ENCODE data around the gene GALNT17. TPM values are rescaled to one million over a fixed set of nuclear protein-coding genes. Genes with fewer than 3 reads are reported as not detected.

Gene GALNT17
- polyA plus RNA-seq, 1 donor from 2014 or later: 15.7 TPM

- Histone ChIP-seq H3F3A (ENCODE audit: insufficient read depth, low read length, poor library complexity, severe bottlenecking) (no peaks in the 10 kb centered on the region), H3K4me2 (ENCODE audit: low read length) (no peak overlapping the region), H3K4me3 (ENCODE audit: low read length) (no peak overlapping the region), H3K27ac (ENCODE audit: low read length) (no peak overlapping the region), H3K9me2 (ENCODE audit: insufficient read depth, low read length) (no peaks in the 10 kb centered on the region), H3K9ac (ENCODE audit: low read length) (no peak overlapping the region), H2AFZ (ENCODE audit: low read depth, low read length) (no peak overlapping the region), H3K27me3 (ENCODE audit: insufficient read depth, low read depth, low read length) (no peaks in the 10 kb centered on the region), H3K79me2 (replicated peaks; ENCODE audit: insufficient read depth, low read length) (no peaks in the 10 kb centered on the region), H3K9me3 (ENCODE audit: low read length) (no peaks in the 10 kb centered on the region), H3K36me3 (ENCODE audit: insufficient read depth, low read length) (no peaks in the 10 kb centered on the region), H4K20me1 (ENCODE audit: insufficient read depth) (no peaks in the 10 kb centered on the region)
- TF ChIP-seq TAF1 (IDR thresholded peaks at IDR 0.05; ENCODE audit: low read depth) (no peak), POLR2AphosphoS5 (IDR thresholded peaks at IDR 0.05) (no peak), EZH2 (IDR thresholded peaks at IDR 0.05; ENCODE audit: borderline replicate concordance, insufficient read depth, low read length, poor library complexity, severe bottlenecking) (no peak), EP300 (conservative IDR thresholded peaks at IDR 0.05; ENCODE audit: poor library complexity, severe bottlenecking) (no peak), CTCF (IDR thresholded peaks at IDR 0.05; ENCODE audit: poor library complexity, severe bottlenecking) (no peak)
Observed at GRCh38 chr7:71229148-71229547, 97.2 kb downstream of the GALNT17 start.

- Histone ChIP-seq H3K9me3 (ENCODE audit: low read length) (no peaks in the 10 kb centered on the region), H3K27me3 (ENCODE audit: insufficient read depth, low read depth, low read length) (no peaks in the 10 kb centered on the region), H3K79me2 (replicated peaks; ENCODE audit: insufficient read depth, low read length) (no peaks in the 10 kb centered on the region), H3K9me2 (ENCODE audit: insufficient read depth, low read length) (no peaks in the 10 kb centered on the region), H3K27ac (ENCODE audit: low read length) (no peak overlapping the region), H4K20me1 (ENCODE audit: insufficient read depth) (no peaks in the 10 kb centered on the region), H3K4me3 (ENCODE audit: low read length) (no peak overlapping the region), H3K9ac (ENCODE audit: low read length) (no peak overlapping the region), H3F3A (ENCODE audit: insufficient read depth, low read length, poor library complexity, severe bottlenecking) (no peaks in the 10 kb centered on the region), H3K36me3 (ENCODE audit: insufficient read depth, low read length) (no peaks in the 10 kb centered on the region), H2AFZ (ENCODE audit: low read depth, low read length) (no peak overlapping the region), H3K4me2 (ENCODE audit: low read length) (no peak overlapping the region)
- no peak for TF ChIP-seq EP300 (conservative IDR thresholded peaks at IDR 0.05; ENCODE audit: poor library complexity, severe bottlenecking)
- TF ChIP-seq, protein P1, sequence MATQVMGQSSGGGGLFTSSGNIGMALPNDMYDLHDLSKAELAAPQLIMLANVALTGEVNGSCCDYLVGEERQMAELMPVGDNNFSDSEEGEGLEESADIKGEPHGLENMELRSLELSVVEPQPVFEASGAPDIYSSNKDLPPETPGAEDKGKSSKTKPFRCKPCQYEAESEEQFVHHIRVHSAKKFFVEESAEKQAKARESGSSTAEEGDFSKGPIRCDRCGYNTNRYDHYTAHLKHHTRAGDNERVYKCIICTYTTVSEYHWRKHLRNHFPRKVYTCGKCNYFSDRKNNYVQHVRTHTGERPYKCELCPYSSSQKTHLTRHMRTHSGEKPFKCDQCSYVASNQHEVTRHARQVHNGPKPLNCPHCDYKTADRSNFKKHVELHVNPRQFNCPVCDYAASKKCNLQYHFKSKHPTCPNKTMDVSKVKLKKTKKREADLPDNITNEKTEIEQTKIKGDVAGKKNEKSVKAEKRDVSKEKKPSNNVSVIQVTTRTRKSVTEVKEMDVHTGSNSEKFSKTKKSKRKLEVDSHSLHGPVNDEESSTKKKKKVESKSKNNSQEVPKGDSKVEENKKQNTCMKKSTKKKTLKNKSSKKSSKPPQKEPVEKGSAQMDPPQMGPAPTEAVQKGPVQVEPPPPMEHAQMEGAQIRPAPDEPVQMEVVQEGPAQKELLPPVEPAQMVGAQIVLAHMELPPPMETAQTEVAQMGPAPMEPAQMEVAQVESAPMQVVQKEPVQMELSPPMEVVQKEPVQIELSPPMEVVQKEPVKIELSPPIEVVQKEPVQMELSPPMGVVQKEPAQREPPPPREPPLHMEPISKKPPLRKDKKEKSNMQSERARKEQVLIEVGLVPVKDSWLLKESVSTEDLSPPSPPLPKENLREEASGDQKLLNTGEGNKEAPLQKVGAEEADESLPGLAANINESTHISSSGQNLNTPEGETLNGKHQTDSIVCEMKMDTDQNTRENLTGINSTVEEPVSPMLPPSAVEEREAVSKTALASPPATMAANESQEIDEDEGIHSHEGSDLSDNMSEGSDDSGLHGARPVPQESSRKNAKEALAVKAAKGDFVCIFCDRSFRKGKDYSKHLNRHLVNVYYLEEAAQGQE (IDR thresholded peaks at IDR 0.05; ENCODE audit: borderline replicate concordance): no peak
- no peak for TF ChIP-seq MXI1 (conservative IDR thresholded peaks at IDR 0.05; ENCODE audit: poor library complexity, severe bottlenecking)
- no peak for TF ChIP-seq SMC3 (conservative IDR thresholded peaks at IDR 0.05; ENCODE audit: poor library complexity)
- no peak for TF ChIP-seq CTCF (IDR thresholded peaks at IDR 0.05; ENCODE audit: poor library complexity, severe bottlenecking)
- no peak for TF ChIP-seq TAF1 (IDR thresholded peaks at IDR 0.05; ENCODE audit: low read depth)
- no peak for TF ChIP-seq POLR2AphosphoS5 (IDR thresholded peaks at IDR 0.05)
- TF ChIP-seq EZH2 (IDR thresholded peaks at IDR 0.05; ENCODE audit: borderline replicate concordance, insufficient read depth, low read length, poor library complexity, severe bottlenecking): no peak
- no peak for TF ChIP-seq RAD21 (conservative IDR thresholded peaks at IDR 0.05)
Observed at GRCh38 chr7:71229699-71230098, 97.8 kb downstream of the GALNT17 start.

All from neural cell (in vitro differentiated cells).